SK-N-SH treated with all-trans-retinoic acid at 6 μM for 48 hours (cell line): ENCODE results near the gene FOXD4L6.
"Not testable (repeated sequence)": the region's sequence is repeated elsewhere in the genome, so short reads cannot be mapped to it uniquely, and the experiment has no call there.

Experiments
- ARNTL ChIP-seq: fragments of 450-650 bp; formaldehyde crosslinking; IDR thresholded peaks from 2 replicates; pipeline ENCODE4 v1.5.0; 2020; ENCODE audit warnings: low read depth, mild to moderate bottlenecking, moderate library complexity, borderline replicate concordance
- CREB5 ChIP-seq: fragments of 250-450 bp; sonication (Bioruptor Pico); IDR thresholded peaks from 2 replicates; pipeline ENCODE4 v1.5.1; 2020; ENCODE audit warnings: low read depth, mild to moderate bottlenecking, moderate library complexity
- CSRNP3 ChIP-seq: fragments of 250-450 bp; sonication (Bioruptor Pico); IDR thresholded peaks from 2 replicates; pipeline ENCODE4 v1.5.1; 2021; ENCODE audit warnings: mild to moderate bottlenecking, moderate library complexity
- GLIS3 ChIP-seq: fragments of 250-450 bp; sonication (Bioruptor Pico); IDR thresholded peaks from 2 replicates; pipeline ENCODE4 v1.5.0; 2020; ENCODE audit warnings: mild to moderate bottlenecking, moderate library complexity
- TCF4 ChIP-seq: fragments of 250-450 bp; sonication (Bioruptor Pico); IDR thresholded peaks from 2 replicates; pipeline ENCODE4 v1.8.0; 2021; ENCODE audit warnings: mild to moderate bottlenecking, moderate library complexity, borderline replicate concordance
- ZFP3 ChIP-seq: fragments of 250-450 bp; sonication (Bioruptor Pico); IDR thresholded peaks from 2 replicates; pipeline ENCODE4 v1.5.0; 2020; ENCODE audit warnings: mild to moderate bottlenecking, moderate library complexity
- TF ChIP-seq, protein P1 (sequence below): fragments of 250-450 bp; sonication (Bioruptor Pico); IDR thresholded peaks from 2 replicates; pipeline ENCODE4 v1.8.0; 2020; ENCODE audit warnings: mild to moderate bottlenecking, moderate library complexity, borderline replicate concordance

DNA sequence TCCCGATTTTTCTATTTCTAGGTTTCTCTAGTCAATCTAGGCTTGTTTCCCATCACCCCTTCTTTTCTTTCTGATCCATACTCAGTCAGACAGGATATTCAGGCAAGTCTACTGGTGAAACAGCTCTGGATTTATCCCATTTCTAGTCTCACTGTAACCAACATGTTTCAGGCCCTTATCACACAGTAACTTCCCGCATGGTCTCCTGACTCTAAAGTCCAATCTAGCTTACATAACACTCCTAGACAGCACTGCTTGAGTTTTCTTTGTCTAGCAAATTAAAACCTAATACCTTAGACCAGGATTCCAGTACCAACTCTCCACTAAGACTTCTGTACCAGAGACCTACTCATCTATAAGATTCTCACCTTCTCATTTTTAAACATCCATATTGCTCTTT lies 13.4 kb upstream of the FOXD4L6 start:
- TF ChIP-seq GLIS3, ZFP3, ARNTL, CREB5, TCF4, CSRNP3 (CRISPR knock-in tag): not testable (repeated sequence)
- TF ChIP-seq, protein P1, sequence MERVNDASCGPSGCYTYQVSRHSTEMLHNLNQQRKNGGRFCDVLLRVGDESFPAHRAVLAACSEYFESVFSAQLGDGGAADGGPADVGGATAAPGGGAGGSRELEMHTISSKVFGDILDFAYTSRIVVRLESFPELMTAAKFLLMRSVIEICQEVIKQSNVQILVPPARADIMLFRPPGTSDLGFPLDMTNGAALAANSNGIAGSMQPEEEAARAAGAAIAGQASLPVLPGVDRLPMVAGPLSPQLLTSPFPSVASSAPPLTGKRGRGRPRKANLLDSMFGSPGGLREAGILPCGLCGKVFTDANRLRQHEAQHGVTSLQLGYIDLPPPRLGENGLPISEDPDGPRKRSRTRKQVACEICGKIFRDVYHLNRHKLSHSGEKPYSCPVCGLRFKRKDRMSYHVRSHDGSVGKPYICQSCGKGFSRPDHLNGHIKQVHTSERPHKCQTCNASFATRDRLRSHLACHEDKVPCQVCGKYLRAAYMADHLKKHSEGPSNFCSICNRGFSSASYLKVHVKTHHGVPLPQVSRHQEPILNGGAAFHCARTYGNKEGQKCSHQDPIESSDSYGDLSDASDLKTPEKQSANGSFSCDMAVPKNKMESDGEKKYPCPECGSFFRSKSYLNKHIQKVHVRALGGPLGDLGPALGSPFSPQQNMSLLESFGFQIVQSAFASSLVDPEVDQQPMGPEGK, result not testable (repeated sequence)
